ENCODE data around the gene LMF2. TPM values are rescaled to one million over a fixed set of nuclear protein-coding genes. Genes with fewer than 3 reads are reported as not detected.
A peak's percentile ranks its signal among the peaks of the same experiment; 100 is the strongest.

LMF2 gene
- total and polyA plus RNA-seq, 2 of the 8 experiments (the other 6 are each of a cell fraction or from before 2014, with no cell fraction given) = 34.3 to 62.9 TPM

GRCh38 chr22:50477923-50478322 is 29.6 kb downstream of the LMF2 start:
- Histone ChIP-seq H3K23me2 (ENCODE audit: low read depth, low read length) (peaks cover 12% of the 10 kb centered on the region; the same call in 1 of the 2 replicates), H3K27ac (ENCODE audit: low read depth, low read length) (no peak overlapping the region), H4K5ac (ENCODE audit: insufficient read length, low read depth, low read length) (no peak overlapping the region), H3K4me3 (ENCODE audit: extremely low read depth in 1 of 4, insufficient read depth in 2 of 4, low read depth in 3 of 4, low read length in 4 of 4) (no peak overlapping the region), H3K9ac (replicated peaks in 1 of 4; ENCODE audit: extremely low read depth in 1 of 4, low read depth in 3 of 4, low read length in 3 of 4) (no peak overlapping the region), H2AFZ (ENCODE audit: low read length) (no peak overlapping the region), H3K36me3 (ENCODE audit: control insufficient read depth in 2 of 4, insufficient read depth in 4 of 4, low read length in 3 of 4) (0 out of 8 replicates have a peak, but pooled peaks cover 0 to under 1% (median 0%) of the 10 kb centered on the region in 4 experiments), H3K4me1 (replicated peaks in 1 of 4; ENCODE audit: control insufficient read depth in 3 of 4, insufficient read depth in 4 of 4, low read length in 3 of 4) (peaks cover 0 to 20% (median 10%) of the 10 kb centered on the region in 4 experiments; a peak in 5 of 7 replicates), H2BK15ac (ENCODE audit: low read length) (no peak overlapping the region), H4K91ac (replicated peaks; ENCODE audit: insufficient read length, low read length) (peak overlapping the region; percentile 40), H3K4ac (replicated peaks; ENCODE audit: insufficient read length, low read depth, low read length) (no peak overlapping the region), H3K79me1 (ENCODE audit: low read depth, low read length) (peaks cover 7% of the 10 kb centered on the region), H3K9me3 (ENCODE audit: insufficient read depth in 2 of 2, low read depth in 1 of 2, low read length in 1 of 2) (no peaks in the 10 kb centered on the region), H2BK5ac (ENCODE audit: low read depth, low read length) (peak overlapping the region; percentile 44; the same call in 1 of the 2 replicates), H3K4me2 (ENCODE audit: insufficient read depth in 1 of 2, low read depth in 2 of 2, low read length in 2 of 2) (no peak overlapping the region), H2AK5ac (ENCODE audit: low read depth, low read length) (no peak overlapping the region), H4K20me1 (replicated peaks in 1 of 2; ENCODE audit: control insufficient read depth in 1 of 2, insufficient read depth in 2 of 2, low read length in 2 of 2) (peaks cover 11 to 12% of the 10 kb centered on the region in 2 experiments), H2BK12ac (ENCODE audit: low read depth, low read length) (peak overlapping the region; percentile 39; the same call in 1 of the 2 replicates), H2BK120ac (replicated peaks; ENCODE audit: low read depth, low read length) (no peak overlapping the region), H3K18ac (ENCODE audit: extremely low read depth, low read length) (no peak overlapping the region), H3K27me3 (replicated peaks in 1 of 4; ENCODE audit: control insufficient read depth in 3 of 4, extremely low read depth in 1 of 4, insufficient read depth in 3 of 4, low read length in 3 of 4) (peaks cover 1 to 22% (median 13%) of the 10 kb centered on the region in 4 experiments; a peak in 6 of 7 replicates), H3K14ac (ENCODE audit: insufficient read length) (no peak overlapping the region), H3K79me2 (ENCODE audit: control insufficient read depth in 1 of 2, insufficient read depth in 2 of 2, low read length in 2 of 2) (peaks cover 0 to 14% of the 10 kb centered on the region in 2 experiments; a peak in 3 of 4 replicates), H2BK20ac (ENCODE audit: low read length) (no peak overlapping the region), H3K56ac (replicated peaks; ENCODE audit: insufficient read length, low read depth, low read length) (no peak overlapping the region), H4K8ac (ENCODE audit: extremely low read depth, insufficient read depth, low read length) (no peak overlapping the region), H3K23ac (ENCODE audit: insufficient read length) (no peak overlapping the region)
- WGBS, 2 experiments (ENCODE audit: extremely low coverage in 1 of 2, insufficient coverage in 1 of 2, insufficient read length in 1 of 2, insufficient replicate concordance in 2 of 2, low coverage in 1 of 2, low lambda C conversion rate in 2 of 2, missing lambda C conversion rate in 1 of 2) = 93% methylated on average over 12 of the region's 12 CpGs; no CpG with 5 or more reads in 1 of the 2 experiments
- CTCF ChIA-PET (ENCODE audit: partially characterized antibody) = interaction anchor here (0.6 to 2.9 kb wide), 3 partner anchors 20 to 487 kb away, joined by 3 to 16 read pairs (median 4); no protein-coding TSS in a partner anchor
- FAIRE-seq (no peak), DNase-seq (ENCODE audit: low read depth in 1 of 2, low spot score in 2 of 2) (no peak)
- TF ChIP-seq TAF7 (optimal IDR thresholded peaks at IDR 0.05; ENCODE audit: borderline replicate concordance, low read depth, low read length) (no peak), KDM1A (IDR thresholded peaks at IDR 0.05; ENCODE audit: borderline replicate concordance, low read length) (no peak), HDAC2 (IDR thresholded peaks at IDR 0.05; ENCODE audit: borderline replicate concordance in 1 of 2, low read depth in 2 of 2, low read length in 2 of 2) (no peak), CREB1 (IDR thresholded peaks at IDR 0.05) (no peak), SIX5 (IDR thresholded peaks at IDR 0.05; ENCODE audit: low read depth, low read length) (no peak), CBX5 (IDR thresholded peaks at IDR 0.05; ENCODE audit: low read depth, low read length) (no peak), CHD1 (IDR thresholded peaks at IDR 0.05; ENCODE audit: low read depth, low read length) (no peak), RAD21 (IDR thresholded peaks at IDR 0.05 in 1 of 2, conservative IDR thresholded peaks at IDR 0.05 in 1 of 2; ENCODE audit: low read depth in 2 of 2, low read length in 2 of 2) (no peak)
- POLR2A ChIA-PET (ENCODE audit: partially characterized antibody) = no interaction called here

Measured in H1 (cell line).